Left lung (tissue), 10 donors: Measurements from ENCODE around the gene PIH1D1. TPM values are rescaled to one million over a fixed set of nuclear protein-coding genes. Genes with fewer than 3 reads are reported as not detected.
"Not testable (repeated sequence)": the region's sequence is repeated elsewhere in the genome, so short reads cannot be mapped to it uniquely, and the experiment has no call there.

Source experiments
- ATAC-seq: fragments of 200-7000 bp; cut with Tn5 transposase; one replicate; pipeline ENCODE4 v1.9.1; 2020; ENCODE audit warnings: moderate library complexity
- DNase-seq, 4 donors: peaks; one replicate each; pipeline ENCODE4 v3.0.0-alpha.2; 2013 to 2020
- H3K27ac ChIP-seq, 2 donors: fragments of 200-600 bp; sonication (generic) in 1 of 2; one replicate each; pipeline versions ENCODE4 v1.5.0 to v1.8.0; 2020 to 2021
- H3K27me3 ChIP-seq, 2 donors: fragments of 200-600 bp; sonication (generic) in 1 of 2; one replicate each; pipeline versions ENCODE4 v1.5.0 to v1.8.0; 2020 to 2021
- H3K36me3 ChIP-seq, 2 donors: fragments of 200-600 bp; sonication (generic) in 1 of 2; one replicate each; pipeline versions ENCODE4 v1.5.0 to v1.8.0; 2020 to 2021
- H3K4me1 ChIP-seq, 2 donors: fragments of 200-600 bp; one replicate each; pipeline ENCODE4 v1.8.0; 2021
- H3K4me3 ChIP-seq, 2 donors: fragments of 200-600 bp; sonication (generic) in 1 of 2; one replicate each; pipeline versions ENCODE4 v1.5.0 to v1.8.0; 2020 to 2021; ENCODE audit warnings: mild to moderate bottlenecking in 1 of 2
- H3K9me3 ChIP-seq, 2 donors: fragments of 200-600 bp; sonication (generic) in 1 of 2; one replicate each; pipeline versions ENCODE4 v1.5.0 to v1.8.0; 2020 to 2021
- CTCF ChIP-seq, 2 donors: fragments of 200-600 bp; sonication (generic) in 1 of 2; IDR thresholded peaks; one replicate each; pipeline versions ENCODE4 v1.5.0 to v1.8.0; 2021; ENCODE audit warnings: antibody characterized with exemption in 2 of 2
- intact Hi-C, 2 donors: fragments of 100-400 bp; cut with DNase I; formaldehyde crosslinking; loops; one replicate each; pipeline versions ENCODE4 v1.11.2 to v1.14.2; 2022
- polyA plus RNA-seq, 6 donors: library from polyadenylated mRNA; unstranded; fragments of 120-200 nt; gene quantifications; one replicate each; pipeline ENCODE4 v1.2.1, GENCODE V29; 2013; ENCODE audit not compliant: insufficient read length in 6 of 6
- total RNA-seq, 2 donors: library from RNA; stranded (reverse); fragmentation: NEBNext Ultra II Directional; extraction: Animal tissue kit (Norgen Biotek cat#: 25700); gene quantifications; one replicate each; pipeline ENCODE4 v1.2.1, GENCODE V29; 2021
- donor health status: DM: no; HTN: yes; CAD: no.
- donor health status: DM: no; HTN: no; CAD: no.

PIH1D1 gene
- total and polyA plus RNA-seq, 8 donors: 54.4 to 93.2 (median 78.5) TPM

GRCh38 chr19:49448432-49448786 is 3.2 kb downstream of the PIH1D1 start:
- peaks cover 0 to 41% of the 10 kb centered on the region in 2 donors for H3K4me1 ChIP-seq
- TF ChIP-seq CTCF (IDR thresholded peaks at IDR 0.05): no peak
- peaks cover 0 to 34% of the 10 kb centered on the region in 2 donors for H3K36me3 ChIP-seq
- H3K4me3 ChIP-seq: no peak overlapping the region
- intact Hi-C loops: no loop called here
- no peak overlapping the region for H3K27ac ChIP-seq
- H3K27me3 ChIP-seq: no peaks in the 10 kb centered on the region
- no peaks in the 10 kb centered on the region for H3K9me3 ChIP-seq
- DNase-seq: no peak
- no peak for ATAC-seq

- intact Hi-C loops: no loop called here
- Histone ChIP-seq H3K9me3 (no peaks in the 10 kb centered on the region), H3K36me3 (peaks cover 0 to 34% of the 10 kb centered on the region in 2 donors), H3K4me1 (peaks cover 0 to 40% of the 10 kb centered on the region in 2 donors), H3K4me3 (no peak overlapping the region), H3K27me3 (peaks cover 0 to under 1% of the 10 kb centered on the region in 2 donors), H3K27ac (no peak overlapping the region)
- DNase-seq (no peak), ATAC-seq (no peak)
- TF ChIP-seq CTCF (IDR thresholded peaks at IDR 0.05): no peak
These were observed 3.9 kb downstream of the PIH1D1 start for GRCh38 chr19:49447485-49448431.

- H3K27me3 ChIP-seq: peaks cover 8 to 18% of the 10 kb centered on the region in 2 donors
- no peak overlapping the region for H3K27ac ChIP-seq
- TF ChIP-seq CTCF (IDR thresholded peaks at IDR 0.05): no peak
- no peak overlapping the region for H3K4me3 ChIP-seq
- peaks cover 0 to 46% of the 10 kb centered on the region in 2 donors for H3K4me1 ChIP-seq
- peaks cover 0 to 34% of the 10 kb centered on the region in 2 donors for H3K36me3 ChIP-seq
- no peaks in the 10 kb centered on the region for H3K9me3 ChIP-seq
- intact Hi-C loops: no loop called here
- DNase-seq: no peak
- ATAC-seq: no peak
These were observed 5.6 kb downstream of the PIH1D1 start for GRCh38 chr19:49445997-49446396.

- peaks cover 0 to 34% of the 10 kb centered on the region in 2 donors for H3K4me1 ChIP-seq
- not testable (repeated sequence) for H3K9me3 ChIP-seq, H3K27ac ChIP-seq, H3K4me3 ChIP-seq, ATAC-seq
- intact Hi-C loops: loop anchor here in 1 of 2 donors (5.0 kb wide), 1 partner anchor 52 kb away; no protein-coding TSS in a partner anchor
- DNase-seq: peak in 1 of 4 donors; percentile 15
- peaks cover 24 to 36% of the 10 kb centered on the region in 2 donors for H3K27me3 ChIP-seq
- peaks cover 0 to 31% of the 10 kb centered on the region in 2 donors for H3K36me3 ChIP-seq
These were observed 7.4 kb downstream of the PIH1D1 start for GRCh38 chr19:49444100-49444700.

- TF ChIP-seq CTCF (IDR thresholded peaks at IDR 0.05): peak; percentile 67 to 90
- intact Hi-C loops: loop anchor here in 1 of 2 donors (5.0 kb wide), 1 partner anchor 51 kb away; no protein-coding TSS in a partner anchor
- Histone ChIP-seq H3K27ac (peak overlapping the region; percentile 73 to 77), H3K4me3 (peak overlapping the region; percentile 62 to 84), H3K36me3 (peaks cover 0 to 25% of the 10 kb centered on the region in 2 donors), H3K4me1 (peaks cover 0 to 31% of the 10 kb centered on the region in 2 donors), H3K9me3 (no peaks in the 10 kb centered on the region), H3K27me3 (peaks cover 28 to 43% of the 10 kb centered on the region in 2 donors)
- ATAC-seq (peak; percentile 93), DNase-seq (peak; percentile 94 to 98 (median 96))
These were observed 8.1 kb downstream of the PIH1D1 start for GRCh38 chr19:49443366-49444099.
